NCI-H748 treated with DMSO at 0.1 percent for 48 hours (cell line): Measurements from ENCODE around the gene SPACA4.

ENCODE experiments used
- DNase-seq: peaks from one replicate; lab custom pipeline; 2025; lab: John Stamatoyannopoulos, UW

Gene SPACA4

GRCh38 chr19:48634424-48635262, 28.1 kb downstream of the SPACA4 start:
- DNase-seq = peak; percentile 90

DNA sequence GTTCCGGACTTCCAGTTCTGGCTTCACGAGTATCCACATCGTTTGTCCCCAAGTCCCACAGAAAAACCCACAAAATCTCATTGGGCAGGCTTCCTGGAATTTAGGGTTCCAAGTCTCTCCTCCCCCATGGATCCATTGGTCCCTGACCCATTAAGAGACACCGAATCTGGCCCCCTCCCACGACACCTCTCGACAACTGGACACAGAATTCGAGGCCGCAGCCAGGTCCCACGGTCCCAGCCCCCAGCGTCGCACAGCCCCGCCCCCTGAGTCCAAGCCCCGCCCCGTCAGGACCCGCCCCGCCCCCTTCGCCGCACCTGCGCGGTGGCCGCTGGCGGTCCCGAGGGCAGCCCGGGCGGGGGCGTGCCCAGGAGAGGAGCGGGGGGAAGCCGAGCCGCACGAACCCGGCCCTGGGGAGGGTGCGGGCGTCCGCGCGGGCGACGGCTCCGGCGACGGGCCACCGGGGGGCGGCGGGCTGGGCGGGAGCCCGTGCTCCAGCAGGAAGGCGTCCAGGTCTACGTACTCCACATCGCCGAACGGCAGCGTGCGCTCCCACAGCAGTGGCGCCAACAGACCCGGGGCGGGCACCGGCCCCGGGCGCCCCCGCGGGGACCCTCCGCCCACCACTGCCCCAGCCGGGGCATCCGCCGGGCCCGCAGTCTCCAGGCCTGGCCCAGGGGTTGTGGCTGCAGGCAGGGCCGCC, 28.9 kb downstream of the SPACA4 start:
- peak; percentile 51 for DNase-seq

DNA sequence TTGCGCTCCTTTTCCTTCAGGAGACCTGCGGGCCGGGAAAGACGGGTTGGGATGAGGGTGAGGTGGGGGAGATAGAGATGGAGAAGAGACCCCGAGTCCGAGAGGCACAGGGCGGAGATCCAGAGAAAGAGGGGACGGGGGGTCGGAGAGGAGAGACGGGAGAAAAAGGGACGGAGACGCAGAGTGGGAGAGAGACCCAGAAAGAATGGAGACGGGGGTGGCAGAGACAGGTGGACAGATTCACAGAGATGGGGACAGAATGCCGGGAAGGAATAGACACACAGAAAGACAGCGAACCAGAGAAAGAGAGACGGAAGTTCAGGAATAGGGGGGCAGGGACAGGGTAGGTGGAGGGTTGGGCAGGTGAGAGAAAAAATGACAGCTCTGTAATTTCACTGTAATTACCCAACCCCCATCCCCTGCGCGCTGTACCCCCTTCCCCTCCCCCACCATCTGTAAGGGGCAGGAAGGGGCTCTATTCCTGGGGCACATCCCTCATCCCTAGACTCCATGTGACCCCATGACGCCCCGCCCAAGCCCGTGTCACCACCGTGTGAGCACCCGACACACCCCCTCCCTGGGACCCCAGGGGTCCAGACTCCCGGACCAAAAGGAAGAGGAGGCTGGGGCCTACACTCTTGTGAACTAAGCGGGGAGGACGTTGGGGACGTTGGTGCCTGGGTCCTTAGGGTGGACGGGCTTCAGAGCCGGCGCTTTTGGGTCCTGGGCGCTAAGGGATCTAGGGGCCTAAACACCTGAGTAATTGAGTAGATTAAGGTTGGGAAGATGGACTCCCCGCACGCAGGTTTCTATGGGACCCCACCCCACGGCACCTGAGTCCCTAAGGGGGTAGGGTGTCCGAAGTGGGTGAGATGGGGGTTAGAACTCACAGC, 29.7 kb downstream of the SPACA4 start:
- DNase-seq = no peak

GRCh38 chr19:48636859-48637448, 30.4 kb downstream of the SPACA4 start, which contains the start of gene DBP:
DBP (minus strand) TSS chr19:48637379; CDS start chr19:48636994, 385 bp downstream.
- peak; percentile 61 for DNase-seq

- DNase-seq = peak; percentile 98
Observed at GRCh38 chr19:48637449-48637947, 31.0 kb downstream of the SPACA4 start.

DNA sequence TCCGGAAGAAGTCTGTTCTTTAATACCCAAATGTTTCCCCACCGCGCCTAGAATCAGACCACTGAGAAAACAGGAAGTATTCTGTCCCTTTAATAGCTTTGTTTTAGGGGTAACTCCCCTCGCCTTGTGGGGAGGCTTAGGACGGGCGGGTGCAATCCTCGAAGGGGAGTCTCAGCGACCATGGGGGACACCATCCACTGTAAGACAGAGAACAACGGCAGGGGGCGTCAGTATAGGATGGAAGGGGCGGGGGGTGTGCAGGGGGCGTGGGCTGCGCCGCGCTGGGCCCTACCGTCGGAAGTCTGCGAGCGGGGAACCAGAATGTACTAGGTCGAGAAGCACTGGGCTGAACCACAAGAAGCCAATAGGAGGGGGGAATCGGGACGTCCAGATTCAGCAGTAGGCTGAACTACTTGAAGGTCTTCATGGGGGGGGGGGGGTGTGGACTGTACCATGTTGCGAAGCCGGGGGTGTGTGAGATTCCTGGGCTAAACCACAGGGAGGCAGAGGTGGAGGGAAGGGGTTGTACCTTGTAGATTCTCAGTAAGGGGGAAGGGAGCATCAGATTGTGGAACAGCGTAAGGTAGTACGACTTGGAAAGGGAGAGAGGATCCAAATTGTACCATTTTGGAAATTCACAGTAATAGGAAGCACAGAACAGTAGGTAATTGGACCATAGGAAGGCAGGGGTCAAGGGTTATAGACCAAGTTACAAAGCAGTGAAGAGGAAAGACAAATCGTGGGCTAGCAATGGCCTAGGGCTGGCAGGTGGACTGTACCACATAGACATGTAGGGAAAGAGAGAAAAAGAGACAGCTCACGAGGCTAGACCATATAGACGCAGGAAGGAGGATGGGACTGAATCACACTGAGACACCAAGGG, 31.6 kb downstream of the SPACA4 start:
- DNase-seq = peak; percentile 86

DNA sequence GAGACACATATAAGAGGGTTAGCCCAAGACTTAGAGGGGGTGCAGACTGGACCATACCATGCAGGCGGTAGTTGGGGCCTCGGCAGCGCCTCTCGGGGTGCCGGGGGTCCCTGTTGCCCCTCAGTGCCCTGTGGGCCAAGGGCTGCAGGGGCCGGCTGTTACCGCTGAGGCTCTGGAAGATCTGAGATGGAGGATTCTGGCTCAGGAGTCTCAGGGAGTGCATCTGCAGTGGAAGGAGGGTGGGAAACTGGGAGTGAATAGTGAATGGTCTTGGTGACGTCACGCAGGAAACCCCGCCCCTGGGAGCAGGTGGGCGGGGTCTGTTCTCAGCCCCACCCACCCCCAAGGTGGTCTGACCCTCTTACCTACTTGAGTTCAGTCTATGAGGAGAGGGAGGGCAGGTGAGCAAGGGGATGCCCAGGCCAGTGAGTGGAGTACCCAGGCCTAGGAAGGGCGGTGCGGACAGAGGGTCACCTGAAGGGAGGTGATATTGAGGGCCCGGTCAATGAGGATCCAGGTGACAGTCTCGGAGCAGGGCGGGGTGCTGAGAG, 32.4 kb downstream of the SPACA4 start:
- no peak for DNase-seq

- DNase-seq = no peak
Observed at GRCh38 chr19:48639483-48640375, 33.2 kb downstream of the SPACA4 start.

DNA sequence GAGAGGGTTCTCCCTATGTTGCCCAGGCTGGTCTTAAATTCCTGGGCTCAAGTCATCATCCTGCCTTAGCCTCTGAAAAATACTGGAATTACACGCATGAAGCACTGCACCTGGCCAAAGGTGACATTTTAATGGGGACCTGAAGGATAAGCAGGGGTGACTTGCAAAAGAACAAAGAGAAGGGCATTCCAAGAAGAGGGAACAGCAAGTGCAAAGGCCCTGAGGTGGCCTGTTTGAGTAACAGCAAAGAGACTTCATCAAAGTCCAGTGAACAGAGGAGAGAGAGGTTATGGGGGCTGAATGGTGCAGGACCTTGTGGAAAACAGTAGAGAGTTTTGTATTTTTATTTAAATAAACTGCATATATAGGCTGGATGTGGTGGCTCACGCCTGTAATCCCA, 35.3 kb downstream of the SPACA4 start:
- no peak for DNase-seq

- no peak for DNase-seq
Observed at GRCh38 chr19:48642862-48643261, 36.3 kb downstream of the SPACA4 start.

- DNase-seq = no peak
Observed at GRCh38 chr19:48644355-48644754, 37.8 kb downstream of the SPACA4 start.

GRCh38 chr19:48644839-48645619, 38.5 kb downstream of the SPACA4 start:
- peak; percentile 74 for DNase-seq

- DNase-seq = no peak
Observed at GRCh38 chr19:48645620-48646000, 39.1 kb downstream of the SPACA4 start.

DNA sequence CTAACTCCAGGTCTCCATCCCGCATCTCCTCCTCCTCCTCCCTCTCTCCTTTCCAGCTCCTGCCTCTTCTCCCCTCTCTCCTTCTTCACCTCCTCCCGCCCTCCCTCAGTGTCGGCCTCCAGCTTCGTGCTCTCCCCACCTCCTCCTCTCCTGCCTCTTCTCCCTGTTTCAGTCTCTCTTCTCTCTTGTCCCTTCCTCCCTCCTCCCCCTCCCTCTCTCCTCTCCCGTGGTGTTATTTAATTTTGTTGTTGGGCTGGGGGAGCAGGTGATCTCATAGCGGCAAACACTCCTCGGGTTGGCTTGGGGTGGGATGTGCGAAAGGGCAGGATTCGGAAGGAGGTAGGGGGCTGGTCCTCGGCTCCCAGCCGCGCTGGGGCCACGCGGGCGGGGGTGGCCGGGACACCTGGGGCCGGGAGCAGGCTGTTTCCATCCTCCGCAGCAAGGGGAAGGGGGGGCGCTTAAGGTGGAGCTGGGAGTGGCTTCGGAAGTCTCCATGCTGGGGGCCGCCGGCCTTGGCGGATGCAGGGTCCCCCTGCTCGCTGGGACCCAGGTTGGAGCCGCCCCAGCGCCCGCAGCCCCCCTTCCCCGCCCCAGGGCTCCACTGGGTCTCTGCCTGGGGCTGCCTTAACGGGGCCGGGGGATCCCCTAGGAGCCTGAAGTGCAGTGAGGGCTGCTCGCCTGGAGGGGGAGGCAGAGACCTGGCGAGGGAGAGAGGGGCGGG, 39.6 kb downstream of the SPACA4 start, which contains the start of gene CA11:
TSS of gene CA11 (minus strand) at position 187 of the 721 bp plus-strand sequence. CDS start 555 bp downstream, outside the sequence.
- peak; percentile 83 for DNase-seq

- DNase-seq = no peak
Observed at GRCh38 chr19:48646722-48647216, 40.2 kb downstream of the SPACA4 start.

DNA sequence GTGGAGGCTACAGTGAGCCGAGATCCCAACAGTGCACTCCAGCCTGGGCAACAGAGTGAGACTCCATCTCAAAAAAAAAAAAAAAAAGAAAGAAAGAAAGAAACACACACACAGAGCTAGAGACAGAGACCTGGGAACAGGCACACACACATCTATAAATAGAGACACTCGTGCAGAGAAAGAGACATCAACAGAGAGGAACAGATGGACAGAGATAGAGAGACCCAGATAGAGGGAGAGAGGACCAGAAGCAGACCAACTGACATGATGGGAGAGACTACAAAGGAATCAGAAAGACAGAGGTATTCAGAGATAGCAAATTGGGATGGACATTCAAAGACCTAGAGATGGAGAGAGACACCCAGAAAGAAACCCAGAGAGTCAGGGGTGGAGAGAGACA, 41.6 kb downstream of the SPACA4 start:
- DNase-seq = no peak

GRCh38 chr19:48650974-48651682, 44.6 kb downstream of the SPACA4 start:
- no peak for DNase-seq
